RCC 7860 (cell line): ENCODE measurements around the gene MRLN.

Experiments
- DNase-seq: peaks from one replicate; pipeline ENCODE4 v3.0.0-alpha.2; 2015; ENCODE audit warnings: low spot score
- FAIRE-seq: peaks from 2 replicates; lab custom pipeline; 2012; peaks lifted over from hg19 to GRCh38; lab: Jason Lieb, UNC

The MRLN gene

GRCh38 chr10:59706851-59707797 is 46.1 kb downstream of the MRLN start:
- DNase-seq (no peak), FAIRE-seq (no peak)

GRCh38 chr10:59705931-59706330 is 47.3 kb downstream of the MRLN start:
- FAIRE-seq, result no peak
- DNase-seq, result no peak

- no peak for FAIRE-seq
These were observed 48.6 kb downstream of the MRLN start for GRCh38 chr10:59704630-59705029.

GRCh38 chr10:59702347-59702746 is 50.9 kb downstream of the MRLN start:
- FAIRE-seq (no peak), DNase-seq (no peak)

More at GRCh38 chr10:59704630-59705029, 48.6 kb downstream of the MRLN start:
- no peak for DNase-seq

- DNase-seq, result no peak
- no peak for FAIRE-seq
These were observed 52.5 kb downstream of the MRLN start for GRCh38 chr10:59700709-59701108.

- FAIRE-seq (no peak), DNase-seq (no peak)
These were observed 54.9 kb downstream of the MRLN start for GRCh38 chr10:59698326-59698725.

GRCh38 chr10:59695637-59696036 is 57.6 kb downstream of the MRLN start:
- DNase-seq (no peak), FAIRE-seq (no peak)

GRCh38 chr10:59694936-59695335 is 58.3 kb downstream of the MRLN start:
- DNase-seq, result no peak
- no peak for FAIRE-seq

GRCh38 chr10:59692113-59692512 is 61.1 kb downstream of the MRLN start:
- DNase-seq (no peak), FAIRE-seq (no peak)

- DNase-seq, result no peak
- no peak for FAIRE-seq
These were observed 64.3 kb downstream of the MRLN start for GRCh38 chr10:59688921-59689351.

GRCh38 chr10:59687657-59688056 is 65.6 kb downstream of the MRLN start:
- no peak for FAIRE-seq

More at GRCh38 chr10:59687657-59688056, 65.6 kb downstream of the MRLN start:
- no peak for DNase-seq
